ENCODE measurements around the gene FAM13C.
"Not testable (repeated sequence)": the region's sequence is repeated elsewhere in the genome, so short reads cannot be mapped to it uniquely, and the experiment has no call there.

Gene FAM13C

DNA sequence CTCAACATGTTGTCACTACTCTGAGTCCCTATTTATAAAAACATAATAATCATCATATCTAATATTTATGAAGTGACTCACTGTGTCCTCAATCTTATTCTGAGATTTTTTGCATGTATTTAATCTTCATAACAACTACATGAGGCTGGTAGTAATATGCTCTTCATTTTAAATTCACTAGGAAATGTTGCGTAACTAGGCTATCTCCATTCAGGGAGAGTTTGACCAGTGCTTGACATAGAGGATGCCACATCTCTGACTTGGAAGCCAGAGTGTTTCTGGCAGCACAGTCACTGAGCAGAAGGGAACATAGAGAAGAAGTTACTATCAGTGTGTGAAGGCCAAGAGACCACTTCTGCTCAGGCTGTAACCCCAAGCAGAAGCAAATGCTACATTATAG, 88.9 kb downstream of the FAM13C start:
- no peak for DNase-seq

DNA sequence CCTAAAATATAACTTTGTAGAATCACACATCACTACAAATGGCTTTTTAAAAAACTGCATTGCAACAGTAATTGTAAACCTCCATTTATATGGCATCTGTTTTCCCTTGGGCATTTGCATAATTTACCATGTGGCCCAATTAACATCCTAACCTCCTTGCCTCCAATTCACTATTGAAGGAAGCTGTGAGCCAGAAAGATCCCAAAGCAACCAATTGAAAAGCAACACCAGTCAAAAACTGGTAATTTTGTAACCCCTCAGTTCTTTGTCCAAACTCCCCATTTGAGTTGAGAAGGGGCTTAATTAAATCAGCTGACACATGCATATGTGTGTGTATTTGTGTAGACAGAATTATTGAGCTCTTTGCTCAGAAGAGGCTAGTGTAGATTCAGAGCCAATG, 90.3 kb downstream of the FAM13C start:
- DNase-seq: no peak

DNA sequence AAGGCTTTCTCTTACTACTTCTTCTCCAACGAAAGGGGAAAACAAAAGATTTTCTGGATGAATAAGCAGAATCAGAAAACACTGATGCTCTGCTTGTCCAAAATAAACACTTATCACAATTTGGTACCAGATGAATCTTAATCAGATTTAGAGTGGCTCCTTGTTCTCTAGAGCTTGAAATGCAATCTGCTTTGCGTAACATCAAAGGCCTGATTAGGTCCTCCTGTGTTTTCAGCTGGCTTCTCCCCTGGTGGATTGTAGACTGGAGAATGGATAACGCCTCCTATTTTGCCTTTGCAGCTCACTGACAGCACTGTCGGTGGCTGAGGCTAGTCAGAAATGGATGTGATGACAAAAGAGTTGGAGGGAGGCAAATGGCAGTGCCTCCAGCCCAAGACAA, 91.2 kb downstream of the FAM13C start:
- no peak for DNase-seq

DNA sequence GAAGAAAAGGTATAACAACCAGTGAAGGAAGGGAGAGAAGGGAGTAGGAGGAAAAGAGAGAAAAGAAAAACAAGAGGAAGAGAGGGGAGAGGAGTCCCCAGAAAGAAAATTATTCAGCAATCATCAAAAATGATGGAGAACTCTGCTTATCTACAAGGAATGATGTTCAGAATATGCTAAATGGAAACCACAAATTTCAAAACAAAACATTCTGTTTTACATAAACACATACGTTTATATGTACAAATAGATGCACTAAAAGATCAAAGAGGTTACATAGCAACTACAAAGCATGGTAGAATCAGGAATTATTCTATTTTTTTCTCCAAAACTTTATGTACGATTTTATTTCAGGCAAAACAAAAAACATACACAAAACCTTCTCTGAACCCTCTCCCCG, 91.9 kb downstream of the FAM13C start:
- no peak for DNase-seq

DNA sequence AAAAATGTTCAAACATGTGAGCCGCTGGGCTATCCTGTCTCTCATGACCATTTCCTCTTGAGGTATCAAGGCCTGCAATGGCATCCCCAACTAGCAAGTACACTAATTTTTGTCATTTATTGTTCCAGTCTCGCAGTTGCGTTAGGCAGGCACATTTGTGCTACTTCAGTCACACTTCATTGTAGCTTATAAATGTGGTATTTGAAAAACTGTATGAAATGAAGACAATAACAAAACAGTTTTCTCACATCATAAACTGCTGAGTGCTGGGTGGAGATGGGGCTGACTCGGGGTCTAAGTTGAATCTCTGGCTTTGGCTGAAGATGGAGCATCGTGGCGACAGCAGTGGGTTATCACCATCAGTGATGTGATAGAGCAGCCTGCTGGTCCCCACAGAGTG, 92.7 kb downstream of the FAM13C start:
- no peak for DNase-seq

DNA sequence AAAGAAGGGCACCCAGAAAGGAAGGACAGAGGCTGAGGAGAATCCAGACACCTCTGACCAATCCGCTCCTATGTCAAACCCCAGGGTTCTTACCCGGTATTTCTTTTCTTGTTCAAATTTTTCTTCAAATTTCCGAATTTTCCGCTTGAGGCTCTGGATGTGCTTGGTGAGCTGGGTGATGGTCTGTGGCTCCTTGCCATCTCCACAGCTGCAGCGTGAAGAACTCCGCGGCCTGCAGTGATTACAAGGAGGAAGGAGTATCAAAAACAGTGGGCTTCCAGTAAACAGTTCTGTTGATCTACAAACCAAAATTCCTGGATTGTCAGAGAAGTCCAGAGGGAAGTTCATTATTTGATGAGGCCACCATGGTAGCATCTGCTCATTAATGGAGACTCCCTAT, 93.9 kb downstream of the FAM13C start:
- DNase-seq: no peak

DNA sequence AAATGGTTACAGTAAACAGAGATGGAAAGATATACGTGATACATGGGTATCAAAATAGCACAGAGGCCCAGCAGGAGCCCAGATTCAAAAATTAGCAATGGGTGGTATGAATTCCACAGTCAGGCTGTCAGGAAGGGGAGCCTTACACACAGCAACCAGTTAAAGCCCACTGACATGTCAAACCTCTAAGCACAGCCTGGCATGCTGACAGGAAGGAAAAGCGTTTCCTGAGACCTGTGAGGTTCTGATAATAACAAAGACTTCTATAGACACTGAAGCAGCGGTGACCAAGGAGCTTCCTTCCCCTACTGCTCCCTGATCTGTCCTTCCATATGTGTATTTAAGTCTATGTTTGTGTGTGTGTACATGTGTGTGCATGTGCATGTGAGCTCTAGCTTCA, 96.0 kb downstream of the FAM13C start:
- no peak for DNase-seq

DNA sequence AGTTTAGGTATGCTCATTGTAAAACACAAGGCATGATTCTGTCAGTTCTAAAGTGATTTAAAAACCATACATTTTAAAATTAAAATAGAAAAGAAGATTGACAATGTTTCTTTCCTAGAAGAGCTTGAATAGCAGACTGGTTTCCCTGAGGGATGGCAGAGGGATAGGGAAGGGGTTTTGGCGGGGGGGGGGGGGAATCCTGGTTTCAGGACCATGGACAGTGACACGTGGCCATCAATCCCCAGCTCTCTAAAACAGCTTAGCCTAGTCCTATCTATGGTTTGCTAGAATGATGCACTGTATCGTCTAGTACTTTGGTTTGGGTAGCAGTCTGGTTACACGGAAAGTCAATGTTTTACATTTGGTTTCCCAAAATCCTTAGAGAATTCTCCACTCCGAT, 97.2 kb downstream of the FAM13C start:
- DNase-seq: no peak

DNA sequence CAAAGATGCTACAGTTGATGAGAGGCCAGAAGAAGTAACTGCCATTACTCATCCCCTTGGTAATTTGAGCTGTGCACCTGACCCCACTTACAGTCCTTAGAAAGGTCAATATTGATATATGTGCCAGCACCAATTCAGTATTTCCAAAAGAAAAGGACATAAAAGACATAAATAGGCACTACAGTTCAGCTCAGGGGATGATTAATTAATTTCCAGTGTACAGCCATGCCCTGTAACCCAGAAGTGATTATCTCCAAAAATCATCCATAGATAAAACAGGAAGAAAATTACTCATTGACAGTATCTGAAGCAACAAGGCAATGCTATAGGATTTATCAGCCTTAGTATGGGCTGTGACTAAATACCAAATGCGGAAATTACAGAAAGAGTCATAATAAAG, 103.5 kb downstream of the FAM13C start:
- DNase-seq: no peak

DNA sequence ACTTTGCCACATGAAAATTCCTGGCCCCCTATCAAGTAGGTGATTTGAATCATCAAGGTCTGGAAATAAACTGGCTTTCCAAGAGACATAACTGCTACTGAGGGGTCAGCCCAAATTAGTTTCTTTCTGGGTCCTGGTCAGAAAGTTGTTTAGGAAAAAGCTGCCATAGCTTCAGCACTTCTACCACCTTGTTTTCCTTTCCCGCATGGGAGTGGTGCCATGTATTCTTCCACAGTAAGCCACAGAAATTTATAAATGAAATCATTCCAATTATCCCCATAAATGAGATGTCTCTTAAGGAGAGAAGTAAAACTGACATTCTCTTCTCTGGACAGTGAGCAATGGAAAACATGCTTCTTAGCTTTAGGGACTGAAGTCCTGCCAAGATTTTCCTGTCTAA, 105.1 kb downstream of the FAM13C start:
- no peak for DNase-seq

DNA sequence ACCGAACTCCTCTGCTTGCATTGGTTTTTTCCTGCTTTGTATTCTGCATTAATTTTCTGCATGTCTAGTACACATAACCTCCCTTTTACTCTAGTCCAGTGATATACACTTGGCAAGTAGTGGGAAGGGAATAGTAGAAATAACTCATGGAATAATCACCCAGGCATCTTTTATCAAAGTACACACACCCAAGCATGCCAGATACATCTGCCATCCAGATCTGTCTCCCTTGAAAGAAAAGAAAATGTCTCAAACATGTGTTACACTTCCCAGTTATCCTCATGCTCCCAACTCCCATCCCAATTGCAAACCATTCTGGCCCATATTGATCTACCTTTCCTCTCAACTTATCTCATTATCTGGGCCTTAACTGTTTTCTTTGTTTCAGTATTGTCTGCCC, 106.9 kb downstream of the FAM13C start:
- DNase-seq: no peak

DNA sequence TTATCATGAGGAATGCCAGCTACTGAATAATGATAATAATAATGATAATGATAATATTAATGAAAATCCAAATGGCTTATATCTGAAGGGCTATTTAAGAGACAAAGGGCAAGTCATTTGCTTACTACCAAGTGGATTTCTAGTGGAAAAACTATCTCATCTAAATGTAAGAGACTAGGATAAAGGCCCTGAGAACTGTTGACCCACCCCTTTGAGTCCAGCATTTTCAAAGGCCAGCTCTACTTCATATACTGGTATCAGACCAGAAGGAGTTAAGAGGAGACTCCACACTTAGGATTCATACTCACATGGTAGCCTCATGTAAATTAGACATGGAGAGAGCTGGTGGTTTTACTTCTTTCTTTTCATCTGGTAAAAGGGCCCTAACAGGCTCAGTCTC, 109.9 kb downstream of the FAM13C start:
- no peak for DNase-seq

DNA sequence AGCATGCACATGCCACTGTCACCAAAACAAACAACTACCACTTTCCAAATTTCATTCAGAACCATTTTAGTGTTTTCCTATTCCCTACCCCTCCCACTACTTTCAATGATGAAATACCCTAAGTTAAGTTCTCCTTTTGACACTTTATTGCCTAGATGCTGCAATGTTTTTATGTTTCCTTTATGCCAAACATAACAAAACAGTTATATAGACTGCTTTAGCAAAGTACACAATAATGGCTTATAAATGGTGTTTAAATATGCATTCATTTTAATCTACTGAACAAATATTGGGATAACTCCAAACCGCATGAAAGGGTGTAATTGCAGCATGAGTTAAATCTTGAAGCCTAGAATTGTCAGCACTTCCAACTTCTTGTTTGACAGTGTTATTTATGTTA, 116.7 kb downstream of the FAM13C start:
- DNase-seq: no peak

DNA sequence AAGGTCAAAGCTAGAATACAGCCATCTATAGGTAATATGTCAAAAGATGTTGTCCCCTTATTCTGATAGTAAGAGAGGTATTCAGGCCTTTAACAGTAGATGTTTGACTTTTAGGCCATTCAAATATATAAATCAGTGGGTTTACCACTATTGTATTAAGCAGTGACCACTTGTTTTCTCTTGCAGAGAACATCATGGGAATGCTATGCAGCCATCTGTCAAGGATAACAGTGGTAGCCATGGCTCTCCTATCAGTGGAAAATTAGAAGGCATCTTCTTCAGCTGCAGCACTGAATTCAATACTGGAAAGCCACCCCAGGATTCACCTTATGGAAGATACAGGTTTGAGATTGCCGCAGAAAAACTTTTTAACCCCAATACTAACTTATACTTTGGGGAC, 117.5 kb downstream of the FAM13C start:
- no peak for DNase-seq

DNA sequence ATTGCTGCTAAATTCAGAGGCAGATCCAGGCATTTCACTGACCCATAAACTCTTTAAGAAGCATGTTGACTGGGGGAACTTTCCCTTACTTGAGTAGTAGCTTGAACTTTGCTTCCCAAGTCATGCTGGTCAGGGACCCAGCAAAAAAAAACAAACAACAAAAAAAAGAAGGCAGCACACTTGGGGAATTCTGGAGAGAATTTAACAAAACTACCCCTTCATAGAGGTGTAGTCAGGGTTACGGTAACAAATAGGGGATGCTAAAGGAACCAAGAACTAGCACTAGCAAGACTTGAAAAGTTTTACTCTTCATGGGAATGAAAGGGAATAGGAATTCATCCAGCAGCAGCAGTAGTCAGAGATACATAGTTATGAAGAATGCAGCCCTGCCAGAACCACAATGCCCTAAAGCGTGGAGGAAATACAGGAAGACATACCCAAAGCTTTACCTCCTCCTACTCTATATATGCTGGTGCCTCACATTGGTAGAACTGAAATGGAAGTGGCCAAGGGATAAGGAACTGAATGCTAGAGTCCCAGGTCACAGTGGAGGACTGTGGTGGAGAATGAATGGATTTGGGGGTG, 118.6 kb downstream of the FAM13C start:
- no peak for DNase-seq

DNA sequence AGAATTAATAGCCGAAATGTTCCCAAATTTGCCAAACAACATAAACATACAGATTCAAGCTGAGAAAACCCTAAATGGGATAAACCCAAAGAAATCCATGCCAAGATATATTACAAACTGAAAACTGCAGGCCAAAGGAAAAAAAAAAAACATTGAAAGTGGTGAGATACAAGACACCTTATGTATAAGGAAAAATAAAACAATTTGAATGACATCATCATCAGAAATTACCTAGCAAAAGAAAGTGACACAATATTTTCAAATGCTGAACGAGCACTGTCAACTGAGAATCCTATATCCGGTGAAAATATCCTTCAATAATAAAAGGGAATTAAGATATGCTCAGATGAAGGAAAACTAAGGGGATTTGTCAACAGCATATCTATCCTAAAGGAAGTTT, 119.4 kb downstream of the FAM13C start:
- no peak for DNase-seq

DNA sequence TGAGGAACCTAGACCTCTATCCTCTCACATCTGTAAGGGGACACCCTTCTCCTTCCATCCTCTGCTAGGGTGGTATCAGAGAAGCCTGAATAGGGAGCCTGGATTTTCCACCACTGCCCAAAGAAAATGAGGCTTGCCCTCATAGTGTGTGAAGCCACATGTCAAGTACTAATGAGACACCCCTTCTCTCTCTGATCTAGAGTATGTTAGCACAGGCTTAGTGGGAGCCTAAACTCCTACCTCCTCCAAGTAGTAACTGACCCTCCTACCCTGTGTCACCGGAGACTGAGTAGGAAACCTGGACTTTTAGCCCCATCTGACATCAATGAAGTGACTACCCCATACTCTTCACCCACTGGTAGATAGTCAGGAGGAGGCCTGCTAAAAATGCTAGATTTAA, 120.3 kb downstream of the FAM13C start:
- DNase-seq: no peak

DNA sequence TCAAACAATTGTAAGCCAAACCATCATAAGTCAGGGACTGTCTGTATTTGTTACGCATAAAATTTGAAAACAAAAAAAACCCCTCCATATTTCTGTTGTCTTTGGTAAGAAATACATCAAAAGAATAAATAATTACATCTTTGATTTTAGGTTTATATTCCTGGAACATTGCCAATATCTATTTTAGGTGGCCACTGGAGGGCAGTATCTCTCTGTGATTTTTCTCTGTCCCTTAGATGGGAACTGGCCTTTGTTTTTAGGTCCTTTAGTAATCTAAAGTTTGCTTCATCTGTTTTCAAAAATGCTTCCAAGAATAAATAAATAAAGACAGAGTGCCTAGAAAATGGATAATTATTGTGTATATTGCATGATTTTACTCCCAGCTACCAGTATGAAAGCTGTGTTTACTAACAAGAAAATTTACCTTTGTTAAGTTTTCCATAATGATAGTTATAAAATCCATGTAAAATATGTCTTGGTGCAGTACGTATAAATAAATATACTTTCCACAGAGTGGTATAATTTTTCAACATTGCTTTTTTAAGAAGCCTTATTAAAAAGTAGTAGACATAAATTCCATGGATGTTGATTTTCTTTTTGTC, 121.7 kb downstream of the FAM13C start:
- peak in 1 of 2 experiments; percentile 19 for DNase-seq

DNA sequence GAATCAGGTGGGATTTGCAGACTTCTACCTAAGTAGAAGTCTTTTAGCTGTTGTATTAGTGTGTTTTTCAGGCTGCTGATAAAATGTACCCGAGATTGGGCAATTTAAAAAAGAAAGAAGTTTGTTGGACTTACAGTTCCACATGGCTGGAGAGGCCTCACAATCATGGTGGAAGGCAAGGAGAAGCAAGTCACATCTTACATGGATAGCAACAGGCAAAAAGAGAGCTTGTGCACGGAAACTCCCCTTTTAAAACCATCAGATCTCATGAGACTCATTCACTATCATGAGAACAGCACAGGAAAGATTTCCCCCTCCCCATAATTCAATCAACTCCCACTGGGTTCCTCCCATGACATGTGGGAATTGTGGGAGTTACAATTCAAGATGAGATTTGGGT, 123.2 kb downstream of the FAM13C start:
- not testable (repeated sequence) for DNase-seq

DNA sequence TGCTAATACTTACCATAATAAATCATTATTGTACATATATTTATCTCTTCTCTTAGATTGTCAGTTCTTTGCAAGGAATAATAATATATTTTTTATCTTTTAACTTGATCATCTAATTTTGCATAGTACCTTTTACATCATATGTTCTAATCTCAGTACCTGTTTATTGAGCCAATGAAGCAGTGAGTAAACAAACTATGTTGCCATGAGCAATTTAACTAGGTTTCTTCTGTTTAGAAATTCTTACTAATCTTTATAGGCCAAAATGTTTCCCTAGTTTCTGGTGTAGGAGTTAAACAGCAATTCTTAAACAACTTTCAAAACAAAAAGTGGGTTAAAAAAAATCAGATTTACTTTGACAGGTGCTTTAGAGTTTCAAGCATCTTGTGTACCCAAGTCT, 124.6 kb downstream of the FAM13C start:
- no peak for DNase-seq

DNA sequence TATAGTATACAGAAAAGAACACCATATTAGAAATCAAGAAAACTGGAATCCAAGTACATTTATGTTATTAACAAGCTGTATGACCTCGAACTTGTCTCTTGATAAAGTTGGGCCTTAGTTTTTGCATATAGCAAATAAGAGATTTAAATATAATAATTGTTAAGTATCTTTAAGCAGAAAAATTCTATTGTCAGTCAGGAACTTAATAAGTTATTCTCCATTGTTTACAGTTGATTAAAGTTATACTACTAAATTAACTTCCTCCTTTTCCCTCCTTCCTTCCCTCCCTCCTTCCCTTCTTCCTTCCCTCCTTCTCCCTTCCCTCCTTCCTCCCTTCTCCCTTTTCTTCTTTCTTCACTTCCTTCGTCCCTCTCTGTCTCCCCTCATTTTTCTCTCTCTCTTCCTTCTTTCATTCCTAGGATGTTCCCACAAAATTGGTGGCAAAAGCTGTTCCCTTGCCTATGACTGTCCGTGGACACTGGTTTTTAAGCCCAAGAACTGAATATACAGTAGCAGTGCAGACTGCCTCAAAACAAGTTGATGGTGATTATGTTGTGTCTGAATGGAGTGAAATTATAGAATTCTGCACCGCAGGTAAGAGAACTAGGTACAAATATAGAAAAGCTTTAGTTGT, 126.2 kb downstream of the FAM13C start:
- DNase-seq: no peak

DNA sequence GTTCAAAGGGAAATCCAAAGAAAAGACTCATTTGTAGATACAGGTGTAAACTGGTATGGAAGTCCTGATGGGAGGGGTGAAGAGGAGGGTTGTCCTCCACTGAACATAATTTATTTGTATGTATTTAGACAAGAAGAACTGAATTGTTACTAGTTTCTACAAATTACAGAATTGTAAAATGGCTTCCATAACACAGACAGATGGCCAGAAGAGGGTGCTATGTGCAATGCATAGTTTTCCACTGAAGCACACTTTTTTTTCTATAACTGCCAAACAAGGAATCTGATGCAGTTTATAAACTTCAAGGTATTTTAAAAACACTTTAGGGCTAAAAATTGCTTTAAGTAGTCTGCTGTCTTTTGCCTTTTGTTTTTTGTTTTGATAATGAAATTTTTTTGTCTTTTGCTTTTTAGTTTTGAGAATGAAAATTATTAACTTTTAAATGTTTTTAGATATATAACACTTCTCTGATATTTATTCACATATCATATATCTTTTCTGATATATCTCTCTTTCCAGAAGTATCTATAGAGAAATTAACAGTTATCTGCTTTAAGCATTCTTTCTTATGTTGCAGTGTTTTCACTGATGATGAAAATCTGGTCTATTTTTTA, 127.4 kb downstream of the FAM13C start:
- peak in 1 of 2 experiments; percentile 18 for DNase-seq

DNA sequence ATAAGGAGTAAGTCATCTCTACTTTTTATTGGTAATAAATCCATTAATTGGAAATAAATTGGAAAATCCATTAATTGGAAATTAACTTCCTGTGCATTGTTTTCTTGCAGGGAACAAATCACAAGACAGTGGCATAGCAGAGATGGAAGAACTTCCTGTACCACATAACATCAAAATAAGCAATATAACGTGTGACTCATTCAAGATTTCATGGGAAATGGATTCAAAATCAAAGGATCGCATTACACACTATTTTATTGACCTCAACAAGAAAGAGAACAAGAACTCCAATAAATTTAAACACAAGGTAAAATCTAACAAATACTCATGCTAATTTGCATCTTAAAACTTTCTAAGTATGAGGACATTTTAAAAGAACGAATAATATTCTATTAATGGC, 128.2 kb downstream of the FAM13C start:
- DNase-seq: no peak

DNA sequence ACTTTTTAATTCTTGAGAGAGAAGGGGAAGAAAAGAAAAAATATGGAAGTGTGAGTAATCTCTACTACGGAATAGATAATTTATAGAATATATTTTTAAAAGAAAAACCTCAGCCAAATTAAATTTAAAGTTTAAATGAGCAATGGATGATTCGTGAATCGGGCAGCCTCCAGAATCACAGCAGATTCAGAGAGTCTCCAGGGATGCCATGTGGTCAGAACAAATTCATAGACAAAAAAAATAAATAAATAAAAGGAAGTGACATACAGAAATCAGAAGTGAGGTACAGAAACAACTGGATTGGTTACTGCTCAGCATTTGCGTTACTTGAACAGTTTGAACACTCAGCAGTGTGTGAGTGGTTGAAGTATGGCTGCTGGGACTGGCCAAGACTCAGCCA, 132.9 kb downstream of the FAM13C start:
- DNase-seq: no peak
